GM12878 (cell line): ENCODE data around the gene SHISA7. TPM values are rescaled to one million over a fixed set of nuclear protein-coding genes. Genes with fewer than 3 reads are reported as not detected.
A peak's percentile ranks its signal among the peaks of the same experiment; 100 is the strongest.

Experiments used
- BACH1 ChIP-seq: fragments of 450-650 bp; IDR thresholded peaks from 2 replicates; pipeline ENCODE4 v1.6.1; 2017; ENCODE audit warnings: mild to moderate bottlenecking, borderline replicate concordance
- BMI1 ChIP-seq: fragments of 450-650 bp; IDR thresholded peaks from 2 replicates; pipeline ENCODE4 v1.6.1; 2016; ENCODE audit warnings: mild to moderate bottlenecking, moderate library complexity, borderline replicate concordance
- CHD2 ChIP-seq: IDR thresholded peaks from 2 replicates; pipeline ENCODE4 v1.6.1; 2011; ENCODE audit warnings: low read depth, low read length, improper control_type of control experiment, borderline replicate concordance
- CTCF ChIP-seq, 3 experiments: IDR thresholded peaks in 2 of 3; conservative IDR thresholded peaks in 1 of 3; 2 replicates each; pipeline ENCODE4 v1.5.1; 2011; ENCODE audit warnings: low read depth in 3 of 3, low read length in 3 of 3, mild to moderate bottlenecking in 3 of 3, control low read depth in 2 of 3, moderate library complexity in 2 of 3, inconsistent platforms in 1 of 3, mixed read lengths in 1 of 3; ENCODE audit not compliant: control insufficient read depth in 2 of 3, insufficient read depth in 1 of 3; ENCODE audit errors: extremely low read depth in 1 of 3
- EED ChIP-seq: sonication (generic); IDR thresholded peaks from 2 replicates; pipeline ENCODE4 v1.6.1; 2016; ENCODE audit warnings: antibody characterized with exemption, low read depth
- HDAC6 ChIP-seq: fragments of 200-600 bp; sonication (generic); IDR thresholded peaks from one replicate; pipeline ENCODE4 v1.8.0; 2017; ENCODE audit warnings: antibody characterized with exemption; ENCODE audit not compliant: unreplicated experiment
- HSF1 ChIP-seq: fragments of 150-350 bp; IDR thresholded peaks from 2 replicates; pipeline ENCODE4 v1.6.1; 2014; ENCODE audit warnings: mild to moderate bottlenecking, low read depth, low read length
- IKZF1 ChIP-seq: fragments of 450-650 bp; conservative IDR thresholded peaks from 2 replicates; pipeline ENCODE4 v1.6.1; 2017; ENCODE audit warnings: antibody characterized with exemption, mild to moderate bottlenecking
- MEF2A ChIP-seq: IDR thresholded peaks from 2 replicates; pipeline ENCODE4 v1.6.1; 2011; ENCODE audit warnings: low read depth, mild to moderate bottlenecking, low read length, moderate library complexity; ENCODE audit not compliant: insufficient read depth
- PBX3 ChIP-seq: IDR thresholded peaks from 2 replicates; pipeline ENCODE4 v1.6.1; 2011; ENCODE audit warnings: mild to moderate bottlenecking, low read depth, low read length, moderate library complexity; ENCODE audit not compliant: insufficient replicate concordance
- POLR2AphosphoS2 ChIP-seq: IDR thresholded peaks from 2 replicates; pipeline ENCODE4 v1.6.1; 2011; ENCODE audit warnings: low read depth, mild to moderate bottlenecking, low read length, improper control_type of control experiment, moderate library complexity
- POLR2AphosphoS5 ChIP-seq: IDR thresholded peaks from 2 replicates; pipeline ENCODE4 v1.6.1; 2011; ENCODE audit warnings: mild to moderate bottlenecking, low read length, inconsistent platforms
- SIN3A ChIP-seq: IDR thresholded peaks from 2 replicates; pipeline ENCODE4 v1.6.1; 2012; ENCODE audit warnings: low read depth, low read length, improper control_type of control experiment
- SRF ChIP-seq, 2 experiments: IDR thresholded peaks; 2 replicates each; pipeline ENCODE4 v1.6.1; 2011; ENCODE audit warnings: low read depth in 2 of 2, low read length in 2 of 2, mild to moderate bottlenecking in 1 of 2, moderate library complexity in 1 of 2
- ZBED1 ChIP-seq: IDR thresholded peaks from 2 replicates; pipeline ENCODE4 v1.6.1; 2016; ENCODE audit warnings: borderline replicate concordance
- ZBTB33 ChIP-seq: fragments of 450-650 bp; IDR thresholded peaks from 2 replicates; pipeline ENCODE4 v1.6.1; 2017; ENCODE audit warnings: mild to moderate bottlenecking
- ZNF687 ChIP-seq: fragments of 450-650 bp; IDR thresholded peaks from 2 replicates; pipeline ENCODE4 v1.6.1; 2017; ENCODE audit warnings: mild to moderate bottlenecking, moderate library complexity
- polyA plus RNA-seq, 11 experiments: library from polyadenylated mRNA; depleted of rRNA in 4 of 11; unstranded in 6 of 11; stranded (reverse) in 5 of 11; fragments of >200 nt; fragmentation: Nextera tagmentation in 4 of 11; fragmentation: Illumina TruSeq in 1 of 11; extraction: Ambion mirVana in 4 of 11; extraction: Trizol in 1 of 11; gene quantifications; 1 replicate in 1 of 11; 2 replicates in 10 of 11; pipeline versions ENCODE4 v1.2.1 to v1.2.3, GENCODE V29; 2011 to 2016; ENCODE audit warnings: inconsistent platforms in 2 of 11, missing spikeins in 2 of 11, low read depth in 1 of 11
- total RNA-seq, 4 experiments: library from RNA; depleted of rRNA in 3 of 4; stranded (reverse); fragments of >200 nt in 3 of 4; fragmentation: Illumina TruSeq in 1 of 4; extraction: Trizol in 1 of 4; gene quantifications; 2 replicates each; pipeline versions ENCODE4 v1.2.1 to v1.2.3, GENCODE V29; 2013 to 2021

SHISA7 gene
- total and polyA plus RNA-seq, 10 of the 15 experiments (the other 5 are each of a cell fraction or from before 2014, with no cell fraction given), result 0.03 TPM; not detected in 9

GRCh38 chr19:55383279-55384130, 59.6 kb downstream of the SHISA7 start (continued):
- TF ChIP-seq HSF1 (no peak), ZNF687 (no peak), SIN3A (0 out of 2 replicates have a peak, but pooled peaks have one; percentile 45), ZBTB33 (no peak), SRF (IDR thresholded peaks at IDR 0.05; ENCODE audit: low read depth in 2 of 2, low read length in 2 of 2) (no peak), CHD2 (peak; percentile 57; the same call in 1 of the 2 replicates), EED (no peak), POLR2AphosphoS5 (no peak), BACH1 (peak; percentile 38; the same call in 1 of the 2 replicates), IKZF1 (peak; percentile 72; the same call in 1 of the 2 replicates), POLR2AphosphoS2 (no peak), HDAC6 (no peak), MEF2A (no peak), PBX3 (no peak), ZBED1 (no peak), BMI1 (no peak), CTCF (IDR thresholded peaks at IDR 0.05 in 2 of 3, conservative IDR thresholded peaks at IDR 0.05 in 1 of 3; ENCODE audit: control insufficient read depth in 2 of 3, extremely low read depth in 1 of 3, insufficient read depth in 1 of 3, low read depth in 3 of 3, low read length in 3 of 3) (peak in 2 of 3 experiments; percentile 12 to 46; a peak in 2 of 6 replicates)
